BJ (cell line): ENCODE data around the gene SAMD4B. TPM values are rescaled to one million over a fixed set of nuclear protein-coding genes. Genes with fewer than 3 reads are reported as not detected.
"Not testable (repeated sequence)": the region's sequence is repeated elsewhere in the genome, so short reads cannot be mapped to it uniquely, and the experiment has no call there.

Experiments used
- CTCF ChIA-PET: fragments of 350-600 bp; formaldehyde crosslinking; extraction: SDS; loops from one replicate; lab custom pipeline; 2021; ENCODE audit warnings: antibody characterized with exemption, inconsistent platforms; lab: Yijun Ruan, JAX
- POLR2A ChIA-PET: fragments of 300-600 bp; sonication (Branson Sonifier 250); formaldehyde crosslinking; extraction: SDS; loops from one replicate; lab custom pipeline; 2021; ENCODE audit warnings: antibody characterized with exemption; lab: Charles Lee
- DNase-seq: peaks from one replicate; pipeline ENCODE4 v3.0.0-alpha.2; 2011; ENCODE audit warnings: low read depth
- H3K27me3 ChIP-seq: 2 replicates; pipeline ENCODE4 v1.6.0; 2011; ENCODE audit warnings: low read length; ENCODE audit not compliant: control insufficient read depth, insufficient read depth
- H3K36me3 ChIP-seq: 2 replicates; pipeline ENCODE4 v1.5.1; 2011; ENCODE audit warnings: low read length; ENCODE audit not compliant: control insufficient read depth, insufficient read depth
- H3K4me3 ChIP-seq: 2 replicates; pipeline ENCODE4 v1.5.1; 2011; ENCODE audit warnings: low read depth, mild to moderate bottlenecking, control low read depth, low read length
- CTCF ChIP-seq: IDR thresholded peaks from 2 replicates; pipeline ENCODE4 v1.5.1; 2011; ENCODE audit warnings: low read depth, mild to moderate bottlenecking, control low read depth, inconsistent platforms, low read length, moderate library complexity; ENCODE audit not compliant: insufficient read depth
- polyA plus RNA-seq: library from polyadenylated mRNA; depleted of rRNA; stranded (reverse); fragments of >200 nt; gene quantifications from 2 replicates; pipeline ENCODE4 v1.2.3, GENCODE V29; 2011

The SAMD4B gene
- polyA plus RNA-seq, 1 experiment, result 75.7 TPM

- ChIA-PET CTCF (no interaction called here), POLR2A (no interaction called here)
- peaks cover 19% of the 10 kb centered on the region for H3K27me3 ChIP-seq
- DNase-seq, result no peak
- no peaks in the 10 kb centered on the region for H3K36me3 ChIP-seq
- H3K4me3 ChIP-seq, result no peak overlapping the region
- no peak for TF ChIP-seq CTCF
Observed at GRCh38 chr19:39307046-39307821, 35.0 kb upstream of the SAMD4B start.

- TF ChIP-seq CTCF, result no peak
- CTCF ChIA-PET, result no interaction called here
- no peak for DNase-seq
- H3K27me3 ChIP-seq, result peaks cover 19% of the 10 kb centered on the region
- H3K4me3 ChIP-seq, result no peak overlapping the region
- no peaks in the 10 kb centered on the region for H3K36me3 ChIP-seq
- POLR2A ChIA-PET, result no interaction called here
Observed at GRCh38 chr19:39307822-39308530, 34.2 kb upstream of the SAMD4B start.

GRCh38 chr19:39308531-39309304 is 33.5 kb upstream of the SAMD4B start:
- H3K4me3 ChIP-seq, result no peak overlapping the region
- H3K27me3 ChIP-seq, result peaks cover 15% of the 10 kb centered on the region
- no peaks in the 10 kb centered on the region for H3K36me3 ChIP-seq
- POLR2A ChIA-PET, result no interaction called here
- DNase-seq, result no peak
- TF ChIP-seq CTCF, result no peak
- CTCF ChIA-PET, result no interaction called here

- CTCF ChIA-PET, H3K36me3 ChIP-seq, POLR2A ChIA-PET, DNase-seq, H3K4me3 ChIP-seq: not testable (repeated sequence)
- H3K27me3 ChIP-seq, result peaks cover 12% of the 10 kb centered on the region
Observed at GRCh38 chr19:39309305-39309670, 32.9 kb upstream of the SAMD4B start.

GRCh38 chr19:39310558-39311311 is 31.5 kb upstream of the SAMD4B start:
- CTCF ChIA-PET, result interaction anchor here (1.1 to 1.9 kb wide), 3 partner anchors 17 to 198 kb away, joined by 3 to 6 read pairs (median 3); no protein-coding TSS in a partner anchor
- TF ChIP-seq CTCF, result no peak
- POLR2A ChIA-PET, result no interaction called here
- Histone ChIP-seq H3K27me3 (peaks cover 2% of the 10 kb centered on the region; the same call in 1 of the 2 replicates), H3K4me3 (no peak overlapping the region), H3K36me3 (no peaks in the 10 kb centered on the region)
- DNase-seq, result no peak
